Hematopoietic multipotent progenitor cell treated with erythropoietin and hydrocortisone succinate and interleukin-3 and kit ligand, for 6 days (in vitro differentiated cells): ENCODE data around the gene UBE3B.

Source experiments
- DNase-seq: peaks from one replicate; pipeline ENCODE4 v3.0.0-alpha.2; 2015

Gene UBE3B

DNA sequence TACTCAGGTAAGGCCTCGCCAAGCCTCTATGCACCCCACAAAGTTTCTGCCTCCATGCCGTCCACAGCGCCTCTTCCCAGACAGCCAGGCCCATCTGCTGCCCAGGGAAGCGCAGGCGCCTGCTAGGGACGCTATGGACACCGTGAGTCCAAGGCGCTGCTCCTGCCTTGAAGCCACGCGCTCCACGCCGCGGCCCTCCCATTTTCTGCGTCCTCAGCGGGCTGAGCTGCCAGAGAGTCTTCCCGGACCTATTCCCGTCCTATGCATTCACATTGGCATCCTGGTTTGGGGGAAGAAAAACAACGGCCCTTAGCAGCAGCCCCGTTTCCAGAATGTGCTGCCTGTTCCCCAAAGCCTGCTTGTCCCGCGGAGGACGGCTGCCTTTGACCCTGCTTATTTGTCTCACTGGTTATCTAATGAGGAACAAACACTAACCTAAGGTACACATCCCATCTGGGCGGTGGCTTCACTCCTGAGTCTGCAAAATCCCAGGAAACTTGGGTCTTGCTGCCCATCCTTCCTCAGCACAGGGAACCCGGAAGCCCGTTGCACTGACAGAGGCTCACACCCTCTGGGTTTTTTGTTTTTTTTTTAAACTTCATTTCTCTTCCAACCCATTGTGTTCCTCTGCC lies 57.9 kb downstream of the UBE3B start:
- no peak for DNase-seq

DNA sequence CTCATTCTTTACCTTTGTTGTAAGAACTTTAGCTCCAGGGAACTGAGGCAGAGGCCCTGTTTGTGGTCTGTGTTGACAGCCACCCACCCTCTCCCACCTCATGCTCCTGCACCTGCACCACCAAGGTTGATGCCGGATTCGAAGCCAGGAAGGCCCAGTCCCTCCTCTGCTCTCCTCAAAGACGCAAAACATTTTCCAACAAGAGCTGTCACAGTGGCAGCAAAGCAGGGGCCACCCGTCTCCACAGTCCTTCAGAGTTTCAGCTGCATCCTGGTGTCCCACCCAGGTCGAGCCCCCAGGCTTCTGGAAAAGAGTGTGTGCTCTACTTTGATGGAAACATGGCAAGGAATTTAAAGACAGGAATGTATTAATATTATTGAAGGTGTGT lies 58.4 kb downstream of the UBE3B start:
- no peak for DNase-seq

DNA sequence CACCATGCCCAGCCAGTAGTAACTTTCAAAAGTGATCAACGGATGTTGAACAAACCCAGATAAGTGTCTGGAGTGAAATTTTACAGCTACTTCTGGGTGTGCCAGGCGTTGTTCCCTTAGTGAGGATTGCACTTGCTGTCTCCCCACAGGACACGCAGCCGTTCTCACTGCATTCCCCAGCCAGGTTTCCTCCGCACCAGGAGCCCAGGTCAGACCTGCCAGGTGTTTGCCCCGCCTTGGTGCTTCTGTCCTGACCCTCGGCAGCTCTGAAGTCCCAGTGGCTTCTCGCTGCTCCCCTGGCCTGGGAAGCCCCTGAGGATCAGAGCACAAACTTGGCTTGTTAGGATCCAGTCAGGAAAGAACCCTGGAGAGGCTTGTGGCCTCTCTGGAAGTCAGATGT lies 59.7 kb downstream of the UBE3B start:
- DNase-seq, result no peak

DNA sequence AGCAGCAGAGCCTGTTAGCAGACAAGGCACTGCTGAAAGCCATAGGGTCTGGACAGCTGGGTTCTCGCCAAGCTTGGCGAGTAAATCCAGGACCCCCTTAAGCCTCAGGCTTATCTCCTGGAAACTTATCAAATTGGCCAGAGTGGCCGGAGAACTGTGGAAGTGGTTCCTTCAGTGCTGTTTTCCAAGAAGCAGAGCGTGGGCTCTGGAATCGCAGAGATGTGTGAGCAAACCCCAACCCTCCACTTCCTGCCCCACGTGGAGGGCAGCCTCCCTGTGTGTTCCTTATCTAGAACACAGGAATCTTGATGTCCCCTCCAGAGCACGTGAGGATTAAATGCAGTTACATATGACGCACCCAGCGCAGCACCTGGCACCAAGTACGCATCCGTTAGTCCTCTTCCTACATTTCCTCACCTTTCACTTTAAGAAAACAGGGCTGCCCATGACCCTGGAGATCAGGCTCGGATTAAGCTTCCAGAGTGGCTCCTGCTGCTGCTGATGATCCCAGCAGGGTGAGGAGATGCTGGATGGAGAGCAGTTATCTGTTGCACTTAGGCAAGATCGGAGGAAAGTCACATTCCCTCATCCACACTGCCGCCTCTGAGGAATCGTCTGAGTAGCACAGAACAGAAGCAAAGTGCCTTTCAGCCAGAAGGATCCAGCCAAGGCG lies 60.9 kb downstream of the UBE3B start:
- no peak for DNase-seq

DNA sequence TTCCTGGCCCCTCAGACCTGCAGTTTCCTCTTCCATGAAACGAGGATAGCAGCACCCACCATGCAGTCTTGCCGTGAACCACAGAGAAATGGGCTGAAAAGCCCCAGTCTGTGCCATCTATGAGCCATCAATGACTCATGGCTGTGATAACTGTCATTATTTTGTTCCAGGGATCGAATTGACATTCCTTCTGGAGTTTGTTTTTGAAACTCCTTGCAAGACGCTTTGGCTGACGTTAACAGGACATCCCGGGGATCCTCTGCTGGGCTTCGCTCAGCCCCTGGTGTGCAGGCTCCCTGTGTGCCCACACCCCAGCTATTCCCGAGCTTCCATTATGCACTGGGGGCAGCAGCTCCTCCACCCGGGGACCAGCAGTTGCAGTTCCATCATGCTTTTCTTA lies 62.1 kb downstream of the UBE3B start:
- no peak for DNase-seq

DNA sequence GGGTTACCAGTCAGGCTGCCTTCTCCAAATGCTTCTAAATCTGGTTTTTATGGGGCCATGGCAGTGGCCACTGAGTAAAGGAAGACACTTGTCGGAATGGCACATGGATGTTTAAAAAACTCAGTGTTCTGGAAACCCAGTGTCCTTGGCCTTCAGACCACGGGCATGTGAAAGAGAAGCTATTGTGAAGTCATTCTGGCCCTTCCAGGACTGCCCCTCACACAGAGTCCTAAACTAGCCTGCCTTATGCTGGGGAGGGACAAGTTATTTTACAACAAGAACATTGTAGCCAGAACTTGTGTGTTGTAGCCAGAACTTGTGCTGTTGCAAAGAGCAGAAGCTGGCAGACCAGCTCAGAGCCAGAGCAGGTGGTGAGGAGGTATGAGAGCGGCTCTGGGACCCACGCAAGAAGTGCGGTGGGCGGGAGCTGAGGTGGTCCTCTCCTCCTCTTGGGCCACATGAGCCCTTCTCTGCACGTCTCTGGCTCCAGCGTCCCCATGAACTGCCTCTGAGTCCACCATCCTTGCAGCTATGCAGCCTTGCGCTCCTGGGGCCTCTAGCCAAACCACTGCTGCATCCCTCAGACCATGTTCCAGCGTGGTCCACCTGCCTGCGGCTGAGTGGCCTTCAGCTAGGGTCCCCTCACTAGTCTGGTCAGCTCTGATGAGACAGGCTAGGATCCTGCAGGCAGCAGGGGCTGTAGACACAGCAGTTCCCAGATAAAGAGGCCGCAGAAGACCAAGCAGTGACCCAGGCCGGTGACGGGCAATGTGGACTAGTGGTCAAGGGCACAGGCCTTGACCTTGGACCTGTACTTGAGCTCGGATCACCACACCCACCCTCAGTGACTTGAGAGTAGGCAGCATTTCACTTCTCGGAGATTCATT lies 63.3 kb downstream of the UBE3B start:
- DNase-seq, result no peak

DNA sequence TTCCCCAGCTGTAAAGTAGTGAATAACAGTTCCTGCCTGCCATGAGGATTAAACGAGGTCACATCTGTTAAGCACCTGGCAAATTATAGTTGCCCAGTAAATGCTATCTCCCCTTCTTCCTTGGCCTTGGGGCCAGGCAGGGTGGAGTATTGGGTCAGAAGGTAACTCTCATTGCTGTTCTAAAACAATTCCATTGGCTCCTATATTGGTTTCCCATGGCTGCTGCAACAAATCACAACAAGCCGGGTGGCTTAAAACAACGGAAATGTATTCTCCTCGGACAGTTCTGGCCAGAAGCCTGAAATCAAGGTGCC lies 63.9 kb downstream of the UBE3B start:
- no peak for DNase-seq

DNA sequence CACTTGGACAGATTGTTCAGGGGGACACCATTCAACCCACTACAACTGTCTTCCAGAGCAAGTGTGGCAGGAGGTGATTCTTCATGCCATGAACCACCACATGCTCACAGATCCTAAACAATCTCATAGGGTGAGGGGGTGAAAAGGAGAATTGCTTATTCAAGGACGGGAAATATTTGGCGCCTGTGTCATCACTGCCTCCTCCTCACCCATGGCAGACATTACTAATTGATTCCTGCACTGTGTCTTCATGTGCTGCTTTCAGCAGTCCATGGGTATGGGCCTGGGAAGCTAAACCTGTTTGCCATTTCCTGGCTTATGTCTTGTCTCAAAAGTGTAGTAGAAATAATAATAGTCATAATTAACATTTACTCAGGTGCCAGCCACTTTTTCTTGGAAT lies 64.6 kb downstream of the UBE3B start:
- no peak for DNase-seq

DNA sequence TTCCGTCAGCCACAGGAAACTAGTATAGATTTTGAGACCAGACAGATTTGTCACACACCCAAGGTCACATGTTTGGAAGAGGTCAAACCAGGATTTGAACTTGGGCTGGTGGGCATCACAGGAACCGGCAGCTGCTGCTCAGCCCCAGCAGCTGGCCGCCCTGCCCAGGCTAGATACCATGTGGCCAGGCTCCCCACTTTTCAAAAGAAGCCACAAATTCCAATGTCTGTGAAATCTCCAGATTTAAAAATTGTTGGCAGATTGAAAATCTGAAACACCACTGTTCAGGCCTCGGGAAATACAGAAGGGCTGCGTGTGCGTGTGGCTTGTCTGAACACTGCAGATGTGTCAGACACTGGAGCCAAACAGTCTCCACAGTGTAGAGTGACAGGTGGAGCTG lies 65.4 kb downstream of the UBE3B start:
- no peak for DNase-seq

DNA sequence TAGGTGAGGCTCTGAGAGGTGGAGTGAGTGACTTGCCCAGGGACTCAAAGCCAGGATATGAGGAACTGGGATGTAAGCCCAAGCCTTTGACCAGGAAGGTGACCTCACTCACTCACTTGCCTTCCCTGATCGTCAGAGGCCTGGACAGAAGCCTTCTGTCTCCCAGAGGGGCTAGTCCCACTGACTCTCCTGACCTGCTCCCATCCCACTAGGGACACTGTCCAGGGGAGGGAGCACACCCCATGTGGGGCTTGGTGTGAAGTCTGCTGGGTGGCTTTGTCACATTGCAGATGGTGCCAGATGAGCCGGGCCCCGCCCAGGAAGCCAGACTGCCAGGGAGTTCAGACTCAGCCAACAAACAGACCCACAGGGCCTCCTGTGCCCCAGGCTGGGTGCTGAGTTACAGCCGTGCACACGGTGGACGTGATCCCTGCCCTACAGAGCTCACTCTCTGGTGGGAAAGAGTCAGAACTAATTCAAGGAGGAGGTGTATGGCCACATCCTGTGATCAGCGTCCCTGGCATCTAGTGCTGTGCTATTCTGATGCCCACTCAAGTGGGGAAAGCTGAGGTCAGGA lies 67.6 kb downstream of the UBE3B start:
- DNase-seq, result peak; percentile 64

DNA sequence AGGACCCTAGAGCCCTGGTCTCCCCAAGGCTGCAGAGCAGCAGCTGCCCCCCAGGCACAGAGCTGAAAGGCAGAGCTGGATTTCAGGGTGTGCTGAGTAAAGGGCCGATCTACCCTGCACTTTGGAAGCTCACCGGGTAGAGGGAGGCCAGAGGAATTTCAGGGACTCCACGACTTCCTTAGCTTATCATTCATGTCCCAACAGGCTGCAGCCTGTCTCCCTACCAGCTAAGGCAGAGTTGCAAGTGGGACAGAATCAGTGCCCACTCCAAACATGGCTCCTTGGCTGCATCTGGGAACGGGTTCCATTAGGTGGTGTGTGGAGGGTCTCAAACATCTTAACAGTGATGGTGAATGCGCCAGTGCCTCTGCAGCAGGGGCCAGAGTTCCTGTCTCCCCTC lies 68.4 kb downstream of the UBE3B start:
- DNase-seq, result no peak

DNA sequence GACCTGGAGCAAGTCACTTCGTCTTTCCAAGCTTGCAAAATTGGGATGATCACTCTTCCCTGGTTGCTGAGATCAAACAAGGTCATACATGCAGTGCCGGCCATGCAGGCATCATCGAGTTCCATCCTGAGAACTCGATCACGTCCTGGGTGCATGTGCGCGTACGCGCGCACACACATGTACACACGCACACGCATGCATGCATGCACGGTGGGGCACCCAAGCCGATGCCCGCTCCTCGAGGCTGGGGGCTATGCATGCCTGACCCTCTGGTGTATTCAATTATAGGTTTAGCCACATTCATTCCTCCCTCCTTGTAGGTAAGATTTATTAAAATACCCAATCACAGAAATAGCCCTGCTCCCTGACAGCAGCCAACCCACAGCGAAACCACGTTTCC lies 69.9 kb downstream of the UBE3B start:
- DNase-seq, result no peak

DNA sequence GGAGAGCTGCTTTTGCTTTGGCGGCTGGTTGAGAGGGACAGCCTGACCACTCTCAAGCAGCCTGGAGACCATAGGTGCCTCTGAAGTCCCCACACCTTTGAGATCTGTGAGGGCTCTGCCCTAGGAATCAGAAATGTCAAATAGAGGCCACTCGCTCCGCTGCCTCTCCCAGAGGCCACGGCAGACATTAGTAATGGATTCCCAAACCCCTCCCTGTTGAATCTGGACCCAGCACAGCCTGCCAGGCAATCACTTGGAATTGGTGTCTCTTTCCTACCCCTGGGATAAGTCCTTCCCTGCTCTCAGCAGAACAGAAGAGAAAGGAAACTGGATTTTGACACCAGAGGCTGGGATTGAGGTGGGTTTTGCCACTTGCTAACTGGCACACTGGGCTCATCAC lies 70.8 kb downstream of the UBE3B start:
- no peak for DNase-seq

DNA sequence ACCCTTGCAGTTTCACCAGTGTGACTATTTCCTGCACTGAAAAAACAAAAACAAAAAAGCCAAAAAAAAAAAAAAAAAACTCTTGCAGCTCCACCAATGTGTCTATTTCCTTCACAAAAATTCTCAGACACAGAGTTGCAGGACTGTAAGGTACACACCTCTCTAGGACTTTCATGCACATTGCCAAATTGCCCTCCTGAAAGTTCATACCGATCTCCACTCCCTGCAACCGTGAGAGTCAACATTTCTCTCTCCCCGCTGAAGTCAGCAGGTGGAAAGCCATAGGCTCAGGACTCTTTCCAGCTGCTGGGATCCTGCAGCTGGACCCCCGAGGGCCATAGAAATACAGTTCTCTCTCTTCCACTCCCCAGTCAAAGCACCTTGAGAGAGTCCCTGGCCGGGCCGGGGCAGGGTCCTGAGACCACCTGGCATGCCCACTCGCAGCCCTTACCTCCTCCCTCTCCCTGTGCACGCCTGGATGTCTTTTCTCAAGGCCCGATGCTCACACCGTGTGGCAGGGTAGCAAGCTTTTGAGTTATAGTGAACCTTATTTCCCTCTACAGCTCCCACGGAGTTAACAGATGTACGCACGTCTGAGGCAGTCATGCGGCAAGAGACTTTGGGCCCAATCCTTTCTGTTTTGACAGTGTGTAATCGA lies 72.3 kb downstream of the UBE3B start:
- DNase-seq, result no peak

DNA sequence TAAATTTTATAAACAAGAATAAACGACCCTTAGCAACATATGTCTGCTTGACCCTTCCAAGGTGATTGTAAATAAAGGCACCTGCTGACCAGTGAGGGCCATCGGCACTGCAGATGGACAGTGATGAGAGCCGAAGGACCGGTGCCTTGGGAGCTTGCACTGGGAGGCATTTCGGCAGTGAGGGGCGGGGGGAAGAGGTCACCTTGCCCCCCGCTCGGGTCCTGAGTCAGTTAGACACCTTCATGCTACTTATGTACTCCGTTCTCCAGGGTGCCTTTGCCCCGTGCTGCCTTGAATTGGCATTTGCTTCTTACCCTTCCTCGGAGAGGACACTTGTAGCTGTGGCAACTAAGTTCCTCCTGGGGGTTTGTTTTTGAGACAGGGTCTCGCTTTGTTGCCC lies 72.8 kb downstream of the UBE3B start:
- DNase-seq, result no peak

DNA sequence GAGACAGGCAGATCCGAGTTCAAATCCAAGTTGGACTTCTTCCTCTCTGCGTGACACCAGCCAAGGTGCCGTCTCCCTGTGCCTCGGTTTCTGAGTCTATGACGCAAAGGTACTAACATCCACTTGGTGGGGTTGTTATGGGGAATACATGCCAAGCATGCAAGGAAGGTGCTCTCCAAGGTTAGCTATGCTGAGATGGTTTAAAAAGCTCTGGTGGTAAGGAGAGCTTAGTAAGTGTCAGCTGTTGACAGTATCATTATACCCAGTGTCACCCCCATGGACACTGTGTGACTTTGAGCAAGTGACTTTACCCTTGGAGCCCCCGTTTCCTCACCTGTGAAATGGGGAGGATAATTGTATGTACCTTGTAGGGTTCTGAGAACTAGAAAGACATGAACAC lies 73.7 kb downstream of the UBE3B start:
- no peak for DNase-seq

DNA sequence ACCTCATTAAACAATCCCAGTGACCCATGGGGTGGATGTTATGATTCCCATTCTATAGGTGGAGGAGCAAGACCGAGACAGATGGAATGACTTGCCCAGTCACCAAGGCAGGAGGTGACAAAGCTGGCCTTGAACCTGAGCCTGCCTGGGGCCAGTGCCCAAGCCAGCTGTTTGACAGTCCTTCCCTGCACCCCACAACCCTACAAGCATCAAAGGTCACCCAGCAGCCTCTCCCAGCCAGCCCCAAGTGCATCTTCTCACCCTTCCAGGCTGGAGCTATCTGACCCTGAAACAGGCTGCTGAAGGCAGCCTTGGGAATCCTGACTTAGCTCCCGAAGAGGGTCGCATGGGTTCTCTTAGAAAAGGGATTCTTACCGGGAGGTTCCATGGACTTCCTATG lies 75.5 kb downstream of the UBE3B start:
- no peak for DNase-seq

DNA sequence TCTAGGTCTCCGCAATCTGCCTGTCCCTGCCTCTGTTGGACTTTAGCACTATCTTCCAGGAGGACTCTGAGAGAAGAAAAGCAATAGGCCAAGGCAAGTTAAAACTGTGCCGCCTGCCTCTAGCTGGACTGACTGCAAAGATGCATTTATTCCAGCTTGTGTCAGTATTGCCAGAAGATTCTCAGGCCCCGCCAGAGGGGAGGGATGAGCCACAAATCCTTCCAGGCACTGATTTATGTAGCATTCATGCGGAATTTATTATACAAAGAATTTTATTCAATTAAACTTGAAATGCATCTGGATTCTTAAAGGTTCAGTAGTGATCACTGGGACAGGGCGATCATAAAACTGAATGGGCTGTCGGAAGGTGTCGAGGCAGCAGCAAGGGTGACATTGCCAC lies 76.0 kb downstream of the UBE3B start:
- no peak for DNase-seq

DNA sequence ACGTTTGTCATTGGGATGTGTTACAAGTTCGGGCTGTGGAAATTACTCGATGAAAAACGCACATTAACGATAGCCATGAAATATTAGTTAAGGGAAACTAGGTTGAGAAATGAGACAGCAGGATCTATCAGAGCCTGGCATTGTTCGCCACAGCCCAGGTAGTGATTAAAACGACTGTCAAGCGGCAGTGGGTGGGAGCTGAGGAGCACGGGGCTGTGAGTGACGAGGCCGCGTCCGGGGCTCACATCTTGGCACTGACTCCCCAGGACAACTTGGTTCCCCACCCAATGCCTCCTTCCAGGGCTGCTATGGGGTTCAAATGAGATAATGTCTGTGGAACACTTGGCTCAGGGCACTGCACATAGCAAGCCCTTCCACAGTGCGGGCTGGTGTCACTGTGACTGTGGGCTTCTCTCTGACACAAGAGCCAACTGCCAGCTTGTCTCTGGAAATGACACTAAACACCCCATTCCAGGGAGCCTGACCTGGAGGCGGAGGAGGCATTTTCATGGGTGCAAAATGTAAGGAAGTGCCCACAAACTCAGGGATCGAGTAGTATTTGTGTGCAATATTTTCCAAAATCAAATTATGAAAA lies 76.6 kb downstream of the UBE3B start:
- no peak for DNase-seq

DNA sequence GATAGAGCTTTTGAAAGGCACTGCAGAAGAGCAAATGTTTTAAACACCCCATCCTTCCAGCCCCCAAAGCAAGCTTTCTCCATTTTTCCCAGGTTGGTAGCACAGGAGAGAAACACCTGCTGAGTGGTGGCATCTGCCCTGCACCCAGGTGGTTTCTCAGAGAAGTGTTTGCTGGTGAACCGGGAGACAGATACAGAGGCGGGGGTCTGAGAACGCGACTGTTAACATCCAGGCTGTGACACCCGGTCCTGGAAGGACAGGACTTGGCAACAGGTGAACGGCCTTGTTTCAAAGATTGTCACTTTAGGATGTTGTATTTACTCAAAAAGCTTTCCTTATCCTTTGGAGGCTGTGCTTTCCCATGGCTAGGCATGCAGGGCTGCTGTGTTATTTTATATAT lies 77.3 kb downstream of the UBE3B start:
- DNase-seq, result no peak

DNA sequence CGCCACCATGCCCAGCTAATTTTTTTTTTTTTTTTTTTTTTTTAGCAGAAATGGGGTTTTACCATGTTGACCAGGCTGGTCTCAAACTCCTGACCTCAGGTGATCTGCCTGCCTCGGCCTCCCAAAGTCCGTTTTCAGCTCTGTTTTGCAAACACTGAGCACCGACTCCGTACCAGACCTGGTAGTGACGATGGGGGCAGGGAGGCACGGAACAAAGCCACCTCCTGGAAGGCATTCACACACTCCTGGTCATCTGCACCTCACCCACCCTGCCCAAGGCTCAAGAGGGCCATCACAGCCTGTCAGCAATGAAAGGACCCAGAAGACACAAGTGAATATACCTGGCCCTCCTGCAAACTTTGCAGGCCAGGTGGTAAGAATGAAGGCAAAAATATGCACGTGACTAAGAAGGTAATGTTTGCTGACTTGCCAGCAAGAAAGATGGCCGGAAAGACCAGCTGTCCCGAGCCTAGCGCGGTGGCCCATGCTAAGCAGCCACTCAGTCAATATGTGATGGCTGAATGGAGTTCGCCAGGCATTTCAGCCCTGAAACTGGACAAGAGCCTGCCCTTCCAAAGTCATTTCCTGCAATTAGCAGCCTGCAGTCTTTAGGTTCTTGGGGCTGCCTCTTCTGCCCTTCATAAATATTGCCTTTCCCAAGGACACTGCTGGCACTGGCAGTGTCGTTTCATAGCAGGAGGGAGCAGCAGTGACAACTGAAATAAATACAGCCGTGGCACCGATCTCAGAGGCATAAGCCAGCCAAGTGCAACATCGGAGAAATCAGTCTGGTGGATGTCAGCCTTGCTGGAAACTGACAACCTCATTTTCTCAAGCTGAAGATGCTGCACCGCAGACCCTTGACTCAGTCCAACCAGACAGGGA lies 78.2 kb downstream of the UBE3B start:
- no peak for DNase-seq

DNA sequence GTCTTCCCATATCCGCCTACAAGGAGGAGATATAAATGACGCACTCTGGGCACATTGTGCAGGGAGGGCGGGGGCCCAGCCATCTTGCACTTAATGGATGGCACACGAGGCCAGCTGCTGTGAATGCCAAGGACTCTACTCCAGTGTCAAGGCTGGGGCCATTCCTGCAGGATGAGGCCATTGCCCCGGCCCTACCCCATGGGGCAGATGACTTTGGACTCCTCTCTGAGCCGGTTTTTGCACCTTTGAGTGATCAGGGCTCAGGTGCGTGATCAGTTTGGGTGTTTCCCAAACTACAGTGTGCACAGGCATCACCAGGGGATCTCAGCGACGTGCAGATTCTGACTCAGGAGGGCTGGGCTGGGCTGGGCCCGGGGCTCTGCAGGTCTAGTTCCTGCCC lies 79.8 kb downstream of the UBE3B start:
- no peak for DNase-seq
